ENCODE data around the gene PCDH9.

The PCDH9 gene

DNA sequence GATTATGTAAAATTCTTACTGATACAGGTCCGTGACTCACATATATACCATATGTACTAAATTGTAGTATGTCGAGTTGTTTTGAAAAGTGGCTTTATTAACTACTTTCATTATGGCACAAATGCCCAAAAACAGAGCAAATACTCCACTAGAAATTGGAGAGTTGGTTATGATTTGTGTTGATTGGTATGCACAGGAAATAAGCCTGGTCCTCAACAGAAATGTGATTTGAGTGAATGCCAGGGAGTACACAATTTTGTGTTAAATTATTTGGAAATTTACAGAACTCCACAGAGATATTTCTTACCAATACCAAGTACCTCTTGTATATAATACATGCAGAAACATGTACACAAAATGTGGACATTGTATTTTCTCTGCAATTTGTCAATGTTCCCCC lies 676.7 kb downstream of the PCDH9 start:
- DNase-seq: no peak

DNA sequence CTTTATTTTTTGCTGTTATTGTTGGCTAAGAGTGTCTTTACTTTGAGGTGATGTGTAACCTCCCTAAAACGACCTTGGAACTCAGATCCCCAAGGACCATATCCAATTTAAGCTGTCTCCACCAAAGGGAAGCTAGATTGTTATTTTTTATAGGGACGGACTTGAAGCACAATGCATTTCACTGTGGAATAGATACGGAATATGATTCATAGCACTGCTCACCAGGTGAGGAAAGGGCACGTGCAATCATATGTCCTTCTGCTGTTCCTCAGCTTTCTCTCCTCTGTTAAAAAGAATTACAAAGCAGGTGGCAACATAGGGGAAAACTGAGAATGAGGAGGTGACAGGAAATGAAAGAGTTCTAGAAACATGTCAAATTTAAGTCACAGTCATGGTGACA lies 679.0 kb downstream of the PCDH9 start:
- DNase-seq: no peak

DNA sequence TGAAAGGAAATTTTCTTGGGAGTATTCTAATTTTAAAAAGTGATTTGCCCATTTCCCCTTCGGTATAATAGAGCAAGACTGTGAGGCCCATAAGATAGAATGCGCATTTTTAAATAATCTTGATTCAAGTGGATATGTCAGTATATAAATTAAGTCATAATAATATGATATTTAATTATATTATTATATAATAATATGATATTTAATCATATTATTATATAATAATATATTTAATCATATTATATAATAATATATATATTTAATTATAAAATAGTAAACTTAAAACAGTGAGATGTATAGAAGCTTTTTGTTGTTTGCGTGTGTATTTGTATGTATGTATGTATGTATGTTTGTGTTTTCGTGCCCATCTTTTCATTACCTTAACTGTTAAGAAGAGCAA lies 682.5 kb downstream of the PCDH9 start:
- no peak for DNase-seq

DNA sequence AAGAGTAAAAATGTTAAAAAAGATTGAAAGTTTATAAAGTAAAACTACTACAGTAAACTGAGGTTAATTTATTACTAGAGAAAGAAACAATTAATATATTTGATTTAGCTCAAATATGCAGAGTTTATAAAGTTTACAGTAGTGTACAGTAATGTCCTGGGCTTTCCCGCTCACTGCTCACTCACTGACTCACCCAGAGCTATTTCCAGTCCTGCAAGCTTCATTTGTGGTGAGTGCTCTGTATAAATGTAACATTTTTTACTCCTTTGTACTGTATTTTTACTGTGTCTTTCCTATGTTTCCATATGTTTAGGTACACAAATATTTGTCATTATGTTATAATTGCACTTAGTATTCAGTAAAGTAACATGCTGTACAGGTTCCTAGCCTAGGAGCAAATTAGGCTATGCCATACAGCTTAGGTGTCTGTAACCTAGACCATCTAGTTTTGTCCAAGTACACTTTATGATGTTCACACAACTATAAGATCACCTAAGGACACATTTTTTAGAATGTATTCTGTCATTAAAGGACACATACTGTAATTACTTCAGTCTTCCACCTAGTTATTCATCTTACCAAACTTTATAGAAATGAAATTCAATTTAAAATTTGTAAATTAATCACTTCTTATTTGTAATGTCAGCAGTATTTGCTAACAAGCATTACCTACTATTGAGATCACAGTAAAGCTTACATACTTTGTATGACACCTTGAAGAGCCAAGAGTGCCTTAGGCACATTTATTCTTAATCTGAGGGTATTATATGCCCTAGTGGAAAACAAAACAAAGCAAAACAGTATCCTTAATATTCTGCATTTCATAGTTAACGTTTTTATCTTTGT lies 683.4 kb downstream of the PCDH9 start:
- DNase-seq: no peak

DNA sequence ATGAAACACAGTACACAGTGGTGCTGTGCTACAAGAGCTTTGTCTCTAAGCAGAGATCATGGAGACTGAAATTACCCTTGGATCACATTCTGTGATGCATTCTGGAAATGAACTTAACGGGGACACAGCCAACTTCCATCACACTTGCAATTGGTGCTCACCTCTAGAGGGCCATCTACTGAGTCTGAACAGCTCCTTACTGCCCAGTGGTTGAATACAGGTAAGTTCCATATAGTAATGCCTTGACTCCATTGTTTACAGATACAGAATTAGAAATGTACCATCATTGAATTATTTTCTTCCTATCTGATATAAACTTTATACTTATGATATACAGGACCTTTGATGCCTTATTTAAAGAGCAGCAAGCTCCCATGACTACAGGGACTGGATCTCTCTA lies 686.4 kb downstream of the PCDH9 start:
- no peak for DNase-seq

DNA sequence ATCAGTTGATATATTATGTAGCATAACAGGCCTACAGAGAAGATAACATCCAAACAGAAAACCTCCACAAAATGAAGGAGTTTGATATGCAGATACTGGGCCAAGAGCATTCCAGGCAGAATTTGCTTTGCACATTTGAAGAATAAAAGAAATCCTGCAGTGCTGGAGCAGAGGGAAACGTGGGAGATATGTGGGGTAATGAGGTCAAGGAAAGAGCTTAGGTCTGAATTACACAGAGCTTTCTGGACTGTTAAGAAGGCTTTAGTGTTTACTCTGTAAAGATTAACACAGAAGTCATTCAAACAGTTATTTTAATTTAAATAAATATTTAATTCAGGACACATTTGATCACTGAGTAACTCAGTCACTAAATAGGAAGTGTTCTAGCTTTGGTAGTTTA lies 692.7 kb downstream of the PCDH9 start:
- DNase-seq: no peak

DNA sequence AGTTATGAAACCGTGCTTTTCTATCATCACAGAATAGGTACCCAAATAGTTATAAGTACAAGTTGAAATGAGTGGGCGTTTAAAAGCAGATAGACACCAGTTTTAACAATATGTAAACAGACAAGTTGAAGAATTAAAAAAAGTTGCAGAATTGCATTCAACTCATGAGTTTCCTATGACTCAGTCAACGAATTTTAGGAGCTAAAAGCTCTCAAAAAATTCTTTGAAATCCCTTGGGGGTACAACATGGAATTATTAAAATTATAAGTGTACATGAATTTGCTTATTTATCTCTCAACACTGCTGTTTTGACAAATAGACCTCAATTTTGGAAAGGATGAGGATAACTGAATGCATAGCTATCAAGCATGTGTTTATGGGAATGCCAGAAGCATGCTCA lies 693.4 kb downstream of the PCDH9 start:
- DNase-seq: no peak

DNA sequence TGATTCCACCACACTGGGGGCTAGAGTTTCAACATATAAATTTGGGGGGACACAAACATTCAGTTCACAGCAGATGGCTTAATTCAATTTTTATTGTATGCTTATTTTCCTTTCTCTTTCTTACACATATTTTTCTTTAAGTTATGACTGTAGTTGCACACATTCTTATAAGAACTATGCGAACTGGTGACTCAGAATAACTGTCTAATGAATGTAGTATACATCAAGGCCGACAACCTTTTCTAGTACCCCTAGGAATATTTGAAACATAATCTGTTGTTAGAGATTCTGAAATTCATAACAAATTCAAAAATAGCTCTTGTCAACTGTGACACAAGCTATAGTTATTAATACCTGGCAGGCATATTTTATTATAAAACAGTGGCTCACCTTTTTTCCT lies 695.6 kb downstream of the PCDH9 start:
- DNase-seq: no peak

DNA sequence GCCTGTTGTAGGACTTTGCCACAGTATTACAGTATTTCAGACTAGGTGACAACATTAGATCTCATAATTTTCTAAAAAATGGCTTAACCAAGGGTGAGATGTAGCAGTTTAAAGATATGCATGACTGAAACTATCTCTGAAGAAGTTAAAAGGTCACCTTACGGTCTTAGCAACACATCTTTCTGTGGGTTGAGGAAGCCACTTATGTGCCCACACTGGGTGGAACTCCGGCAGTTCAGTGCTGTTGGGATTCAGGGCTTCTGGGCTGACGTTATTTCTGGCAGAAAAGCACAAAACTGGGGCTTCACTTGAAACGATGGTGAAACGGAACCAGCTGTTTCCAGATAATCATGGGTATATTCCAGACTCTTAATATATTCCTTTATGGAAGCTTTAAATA lies 697.3 kb downstream of the PCDH9 start:
- no peak for DNase-seq

DNA sequence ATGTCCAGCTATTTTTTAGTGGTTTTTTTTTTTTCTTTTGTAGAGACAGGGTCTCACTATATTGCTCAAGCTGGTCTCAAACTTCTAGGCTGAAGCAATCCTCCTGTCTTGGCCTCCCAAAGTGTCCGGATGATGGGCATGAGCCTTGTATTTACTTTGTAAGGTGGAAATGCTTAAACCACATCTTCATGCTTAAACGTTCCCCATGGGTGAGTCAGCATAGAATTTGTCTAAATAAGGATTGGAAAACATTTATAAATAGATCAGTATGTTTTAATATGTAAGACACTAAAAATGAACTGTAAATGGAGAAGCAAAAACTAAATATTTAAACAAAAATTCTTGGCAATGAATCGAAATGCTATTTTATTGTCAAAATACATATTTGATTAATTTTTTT lies 698.0 kb downstream of the PCDH9 start:
- DNase-seq: no peak

DNA sequence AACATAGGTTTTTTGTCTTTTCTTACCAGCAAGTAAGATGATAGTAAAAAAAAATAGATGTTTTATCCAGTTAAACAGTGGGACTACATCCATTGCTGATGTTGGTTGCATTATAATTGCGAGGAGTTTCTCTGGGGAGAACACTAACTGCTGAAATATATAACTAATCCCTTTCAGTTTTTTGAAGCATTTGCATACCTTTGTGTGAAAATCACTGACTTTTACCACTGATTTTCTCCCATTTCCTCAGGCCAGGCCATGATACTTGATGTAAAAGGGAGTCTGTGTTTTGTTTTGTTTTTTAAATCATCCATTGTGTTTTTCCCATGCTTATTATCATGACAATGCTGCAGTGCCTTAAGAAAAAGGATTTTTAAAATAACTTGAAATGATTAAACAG lies 699.5 kb downstream of the PCDH9 start:
- DNase-seq: no peak

DNA sequence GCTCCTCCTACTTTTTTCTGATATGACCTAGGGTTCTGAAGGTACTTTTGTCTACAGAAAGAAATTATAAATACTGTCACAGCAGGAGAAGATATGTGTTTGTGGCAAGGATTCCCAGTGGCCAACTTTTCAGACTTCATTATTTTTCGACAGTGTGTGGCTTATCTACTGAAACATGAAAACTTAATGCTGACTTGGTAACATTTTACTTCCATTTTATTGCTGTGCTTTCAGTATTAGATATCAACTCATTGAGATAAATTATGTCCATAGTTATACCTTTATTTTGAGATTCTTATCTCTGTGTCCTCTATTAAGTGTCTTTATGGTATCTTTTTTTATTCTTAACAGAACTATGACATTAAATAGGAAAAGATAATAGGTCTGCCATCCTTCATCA lies 700.0 kb downstream of the PCDH9 start:
- no peak for DNase-seq

DNA sequence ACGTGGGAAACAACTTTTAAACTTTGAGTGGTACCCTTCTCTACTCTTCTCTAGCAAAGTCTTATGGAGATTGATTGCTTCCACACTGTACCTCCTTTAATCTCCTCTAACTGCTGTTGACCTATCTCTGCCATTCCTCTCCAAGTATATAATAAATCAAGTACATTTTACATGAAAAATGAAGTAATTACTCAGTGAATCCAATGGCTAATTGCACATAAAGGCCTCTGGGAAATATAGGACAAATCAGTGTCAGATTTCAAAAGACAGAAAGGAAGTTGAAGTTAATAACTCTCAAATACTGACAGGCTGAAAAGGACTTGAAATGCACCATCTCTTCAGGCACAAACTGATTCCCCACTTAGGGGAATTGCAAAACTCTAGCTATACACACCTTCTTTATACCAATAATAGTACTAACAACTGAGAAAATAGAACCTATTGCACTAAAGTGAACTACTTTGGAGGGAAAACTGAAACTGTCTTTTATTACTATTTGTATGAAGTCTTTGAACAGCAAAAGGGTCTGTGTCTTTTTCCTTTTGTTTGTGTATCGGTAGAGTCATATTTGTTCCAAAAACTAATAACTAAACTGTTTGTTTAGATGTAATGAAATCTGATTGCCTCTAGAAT lies 701.1 kb downstream of the PCDH9 start:
- DNase-seq: no peak

DNA sequence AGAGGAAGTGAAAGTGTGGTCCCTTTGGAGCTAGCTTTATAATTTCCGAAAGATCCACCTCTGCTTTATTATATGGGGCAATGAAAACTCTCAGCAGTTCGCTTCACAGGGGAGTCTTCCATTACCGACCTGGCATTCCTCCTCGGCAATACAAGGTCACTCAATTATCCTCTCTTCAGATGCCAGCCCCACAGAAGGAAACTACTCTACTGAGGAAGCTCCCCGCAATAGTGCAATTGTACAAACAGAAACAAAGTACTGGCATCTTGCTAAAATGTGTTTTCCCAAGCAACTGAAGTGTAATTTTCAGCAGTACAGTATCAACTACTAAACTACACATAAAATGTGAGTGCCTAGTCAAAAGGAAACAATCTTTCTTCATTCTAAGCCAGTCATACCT lies 702.0 kb downstream of the PCDH9 start:
- no peak for DNase-seq

DNA sequence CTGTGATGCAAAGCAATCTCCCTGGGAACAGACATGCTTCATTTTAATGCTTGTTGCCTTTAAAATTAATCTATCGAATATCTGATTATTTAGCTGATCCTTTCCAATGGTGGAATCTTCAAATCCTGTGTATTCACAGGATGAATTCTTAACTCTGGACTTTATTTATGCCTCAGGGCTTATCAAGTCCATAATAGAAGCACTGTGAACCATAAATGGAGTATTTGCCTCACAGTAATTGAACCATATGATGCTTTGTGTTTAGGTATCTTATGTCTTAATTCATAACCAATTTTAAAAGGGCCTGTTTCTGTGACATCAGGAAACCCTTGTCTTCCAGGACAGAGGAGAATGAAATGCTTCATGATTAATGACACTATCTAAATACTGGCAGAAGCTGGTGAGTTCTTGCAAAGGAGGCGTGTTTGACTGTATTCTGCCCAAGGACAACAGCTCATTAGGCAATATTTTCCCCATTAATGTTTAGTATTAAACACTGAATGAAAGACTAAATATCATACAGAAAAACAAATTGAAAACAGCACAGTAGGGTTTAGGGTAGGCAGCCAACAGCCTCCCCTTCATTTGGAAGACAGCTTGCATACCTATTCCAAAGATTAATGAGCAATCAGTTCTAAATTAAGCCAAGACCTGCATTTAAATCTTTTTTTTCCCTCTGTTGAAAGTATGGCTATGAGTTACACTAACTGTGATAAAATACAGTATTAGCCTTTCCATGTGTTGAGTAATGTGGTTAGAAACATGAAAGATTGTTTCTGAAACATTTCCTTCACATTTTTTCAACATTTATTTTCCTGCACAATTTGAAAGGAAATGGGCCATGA lies 709.4 kb downstream of the PCDH9 start:
- DNase-seq: no peak

DNA sequence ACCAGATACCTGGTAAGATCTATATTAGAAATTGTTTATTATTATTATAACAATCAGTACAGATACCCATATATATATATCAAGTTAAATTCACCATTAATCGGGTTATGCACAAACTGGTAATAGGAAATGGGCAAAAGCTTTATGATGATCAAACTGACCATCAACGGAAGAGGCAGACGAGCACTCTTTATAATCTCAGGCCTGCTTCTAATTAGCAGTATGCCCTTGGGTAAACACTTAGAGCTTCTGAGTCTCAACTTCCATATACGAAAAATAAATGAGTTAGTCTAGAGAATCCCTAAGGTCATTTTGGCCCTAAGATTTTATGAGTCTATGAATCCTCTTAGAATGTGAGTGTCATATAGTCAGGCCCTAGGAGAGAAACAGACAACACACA lies 710.9 kb downstream of the PCDH9 start:
- DNase-seq: no peak

DNA sequence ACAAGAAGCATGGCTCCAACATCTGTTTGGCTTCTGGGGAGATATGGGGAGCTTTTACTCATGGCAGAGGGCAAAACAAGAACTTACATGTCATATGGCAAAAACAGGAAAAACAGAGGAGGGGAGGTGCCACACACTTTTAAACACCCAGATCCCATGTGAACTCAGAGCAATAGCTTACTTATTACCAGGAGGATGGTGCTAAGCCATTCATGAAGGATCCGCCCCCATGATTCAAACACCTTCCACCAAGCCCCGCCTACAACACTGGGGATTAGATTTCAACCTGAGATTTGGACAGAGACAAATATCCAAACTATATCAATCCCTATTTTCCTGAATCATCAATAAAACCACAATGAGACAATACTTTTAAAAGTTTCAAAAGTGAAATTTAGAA lies 712.1 kb downstream of the PCDH9 start:
- DNase-seq: no peak

DNA sequence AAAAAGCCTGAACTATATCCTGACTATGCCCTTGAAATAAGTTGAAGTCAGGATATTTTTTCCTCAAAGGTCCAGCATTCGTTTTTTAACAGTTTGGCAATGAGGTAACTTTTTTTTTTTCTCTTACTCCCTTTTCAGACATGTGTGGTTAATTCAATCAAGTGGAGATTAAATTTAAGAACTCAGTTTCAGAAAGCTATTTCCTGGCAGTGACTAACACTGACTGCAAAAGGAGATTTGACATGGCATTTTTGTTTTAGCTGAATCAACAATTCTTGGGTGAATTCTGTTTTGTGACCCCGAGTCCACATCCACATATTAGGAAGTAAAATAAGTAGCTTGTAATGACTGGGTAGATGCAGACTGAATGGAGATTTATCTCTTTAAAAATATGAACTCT lies 716.4 kb downstream of the PCDH9 start:
- no peak for DNase-seq

DNA sequence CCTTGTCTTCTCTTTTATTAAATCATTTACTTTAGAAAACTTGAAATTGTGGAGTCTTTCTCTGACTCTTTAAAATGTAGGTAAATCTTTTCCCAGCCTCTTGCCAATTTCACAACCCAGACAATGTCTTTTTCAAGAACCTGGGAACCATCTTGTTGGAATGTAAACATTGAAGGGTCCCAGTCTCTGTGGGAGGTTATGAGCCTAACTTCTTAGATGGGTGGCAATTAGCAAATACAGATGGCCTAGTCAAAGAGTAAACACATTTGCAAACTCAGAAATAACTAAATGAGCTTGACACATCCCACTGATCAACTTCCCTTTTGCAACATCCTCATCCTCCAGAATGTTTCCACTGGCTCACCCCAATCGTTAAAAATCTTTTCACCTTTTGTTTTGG lies 721.0 kb downstream of the PCDH9 start:
- no peak for DNase-seq

DNA sequence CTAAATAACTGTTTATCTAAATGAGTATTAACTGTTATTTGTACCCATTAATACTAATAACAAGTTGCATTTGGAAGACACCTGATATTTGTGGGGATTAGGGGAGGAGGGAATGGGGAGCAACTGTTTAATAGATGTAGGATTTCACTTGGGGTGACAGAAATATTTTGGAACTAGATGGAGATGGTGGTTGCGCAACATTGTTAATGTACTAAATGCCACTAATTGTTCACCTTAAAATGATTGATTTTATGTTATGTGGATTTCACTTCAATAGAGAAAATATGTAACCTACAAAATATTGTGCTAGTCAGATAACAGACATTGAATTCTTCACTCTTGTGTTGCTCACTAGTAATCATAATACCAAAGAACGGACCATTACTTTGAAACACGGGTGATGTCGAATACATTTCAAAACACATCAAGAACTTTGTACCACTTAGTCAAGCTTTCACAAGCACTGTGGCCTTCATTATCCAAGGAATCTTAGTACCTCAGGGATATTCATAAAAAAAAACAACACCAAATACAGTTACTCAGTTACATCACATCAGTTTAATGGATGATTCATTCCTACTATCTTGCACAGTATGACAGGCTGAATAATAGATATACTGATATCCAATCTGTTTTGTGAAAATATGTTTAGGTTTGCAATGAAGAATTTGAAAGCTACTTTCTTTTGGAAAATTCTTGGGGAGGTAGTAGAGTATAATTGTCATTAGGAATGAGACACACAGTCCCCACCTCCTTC lies 721.8 kb downstream of the PCDH9 start:
- DNase-seq: no peak

DNA sequence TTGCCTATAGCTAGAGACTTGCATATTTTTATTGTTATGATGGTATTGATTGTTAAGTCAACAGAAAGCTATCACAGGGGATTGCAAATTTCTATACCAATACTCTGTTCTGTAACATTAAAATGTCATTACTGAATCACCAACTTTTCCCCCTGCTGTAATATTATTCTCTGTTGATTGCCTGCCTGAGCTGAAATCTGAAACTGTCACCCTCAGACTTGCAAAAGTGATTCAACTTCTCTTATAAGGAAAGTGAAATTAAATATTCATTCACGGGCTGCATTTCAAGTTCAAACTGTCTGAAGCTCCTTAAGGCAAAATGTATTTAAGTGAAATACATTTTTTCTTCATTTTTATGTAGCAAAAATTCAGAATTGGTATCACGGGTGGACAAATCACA lies 723.2 kb downstream of the PCDH9 start:
- DNase-seq: no peak

DNA sequence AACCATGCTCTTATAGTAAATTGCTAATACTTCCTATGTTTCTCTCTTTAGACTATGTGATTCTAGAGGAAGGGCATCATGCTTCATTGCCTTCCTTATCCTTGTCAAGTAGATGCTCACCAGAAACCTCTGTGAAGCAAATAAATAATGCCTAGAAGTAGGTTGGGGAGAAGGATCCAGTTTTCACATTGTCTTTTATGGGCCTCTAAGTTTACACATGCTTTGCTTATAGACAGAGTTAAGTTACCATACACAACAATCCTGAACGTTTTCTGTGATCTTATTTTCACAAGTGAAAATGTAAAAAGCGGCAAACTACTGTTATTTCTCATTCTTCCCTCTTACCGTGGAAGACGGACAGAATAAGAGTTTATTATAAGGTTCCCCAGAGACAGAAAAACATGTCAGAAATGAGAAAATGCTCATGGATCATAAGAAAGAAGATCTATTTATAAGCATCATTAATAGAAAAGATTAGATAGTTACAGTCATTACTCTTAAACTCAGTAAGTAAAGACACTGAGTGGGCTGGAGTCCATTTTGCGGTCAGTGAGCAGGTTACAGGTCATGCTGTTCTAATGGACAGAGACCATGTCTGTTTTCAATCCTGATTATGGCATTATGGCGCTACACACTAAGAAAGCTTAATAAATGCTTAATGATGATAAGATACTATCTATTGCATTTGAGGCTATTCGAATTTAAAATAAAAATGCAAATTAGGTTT lies 723.9 kb downstream of the PCDH9 start:
- DNase-seq: no peak
